ENCODE results near the gene HIPK2. TPM values are rescaled to one million over a fixed set of nuclear protein-coding genes. Genes with fewer than 3 reads are reported as not detected.

HIPK2 gene
- total RNA-seq, 1 experiment from 2014 or later, result 64.3 TPM

DNA sequence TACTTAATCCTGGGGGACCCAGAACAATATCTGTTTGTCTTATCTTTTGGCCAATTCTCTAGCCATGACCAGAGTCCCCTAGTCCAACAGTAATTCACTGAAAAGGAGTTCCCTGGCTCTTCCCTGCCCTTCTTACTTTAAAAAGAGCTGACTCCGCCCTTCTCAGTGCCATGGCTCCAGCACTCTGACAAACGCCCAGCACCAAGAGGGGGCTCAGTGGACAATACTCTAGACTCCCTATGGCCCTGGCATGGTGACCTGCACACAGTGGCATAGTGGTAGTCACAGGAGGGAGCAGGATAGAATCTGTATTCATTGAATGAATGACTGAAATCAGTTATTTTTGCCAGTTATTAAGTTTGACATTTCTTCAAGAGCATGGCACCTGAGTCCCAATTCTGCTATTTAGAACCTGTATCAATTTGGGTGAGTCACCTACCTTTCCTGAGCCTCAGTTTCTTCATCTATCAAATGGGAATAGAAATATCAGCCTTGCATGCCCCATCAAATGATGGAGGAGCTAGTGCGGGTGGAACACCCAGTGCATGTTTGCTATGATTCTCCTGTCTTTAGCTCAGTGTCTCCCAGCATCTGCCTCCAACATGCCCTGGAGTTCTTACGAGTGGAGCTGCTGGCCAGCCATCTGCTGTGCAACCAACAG is 184.9 kb downstream of the HIPK2 start:
- no peak for DNase-seq (ENCODE audit: unreplicated experiment)
- H3K4me1 Mint-ChIP-seq (ENCODE audit: insufficient read depth, unreplicated experiment), result peaks cover 6% of the 10 kb centered on the region
- intact Hi-C loops (cut with micrococcal nuclease), result no loop called here
- H3K4me3 Mint-ChIP-seq (ENCODE audit: unreplicated experiment), result no peak overlapping the region
- CTCF ChIA-PET, result interaction anchor here (0.6 to 2.0 kb wide), 4 partner anchors 9 to 402 kb away, joined by 3 to 5 read pairs (median 4); no protein-coding TSS in a partner anchor
- TF ChIP-seq, protein P1, sequence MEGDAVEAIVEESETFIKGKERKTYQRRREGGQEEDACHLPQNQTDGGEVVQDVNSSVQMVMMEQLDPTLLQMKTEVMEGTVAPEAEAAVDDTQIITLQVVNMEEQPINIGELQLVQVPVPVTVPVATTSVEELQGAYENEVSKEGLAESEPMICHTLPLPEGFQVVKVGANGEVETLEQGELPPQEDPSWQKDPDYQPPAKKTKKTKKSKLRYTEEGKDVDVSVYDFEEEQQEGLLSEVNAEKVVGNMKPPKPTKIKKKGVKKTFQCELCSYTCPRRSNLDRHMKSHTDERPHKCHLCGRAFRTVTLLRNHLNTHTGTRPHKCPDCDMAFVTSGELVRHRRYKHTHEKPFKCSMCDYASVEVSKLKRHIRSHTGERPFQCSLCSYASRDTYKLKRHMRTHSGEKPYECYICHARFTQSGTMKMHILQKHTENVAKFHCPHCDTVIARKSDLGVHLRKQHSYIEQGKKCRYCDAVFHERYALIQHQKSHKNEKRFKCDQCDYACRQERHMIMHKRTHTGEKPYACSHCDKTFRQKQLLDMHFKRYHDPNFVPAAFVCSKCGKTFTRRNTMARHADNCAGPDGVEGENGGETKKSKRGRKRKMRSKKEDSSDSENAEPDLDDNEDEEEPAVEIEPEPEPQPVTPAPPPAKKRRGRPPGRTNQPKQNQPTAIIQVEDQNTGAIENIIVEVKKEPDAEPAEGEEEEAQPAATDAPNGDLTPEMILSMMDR (IDR thresholded peaks at IDR 0.05; ENCODE audit: unreplicated experiment), result no peak
- peaks cover 95% of the 10 kb centered on the region for H3K36me3 Mint-ChIP-seq (ENCODE audit: insufficient read depth, unreplicated experiment)
- no TSS peak for BruUV-seq (replicated peaks)
- POLR2A ChIA-PET, result interaction anchor here (1.5 kb wide), 1 partner anchor 11 kb away, joined by 3 read pairs; no protein-coding TSS in a partner anchor
- H3K27me3 Mint-ChIP-seq (ENCODE audit: insufficient read depth, unreplicated experiment), result no peaks in the 10 kb centered on the region
- no peaks in the 10 kb centered on the region for H3K9me3 Mint-ChIP-seq (ENCODE audit: unreplicated experiment)
- no peak overlapping the region for H3K27ac Mint-ChIP-seq (ENCODE audit: low read depth, unreplicated experiment)

DNA sequence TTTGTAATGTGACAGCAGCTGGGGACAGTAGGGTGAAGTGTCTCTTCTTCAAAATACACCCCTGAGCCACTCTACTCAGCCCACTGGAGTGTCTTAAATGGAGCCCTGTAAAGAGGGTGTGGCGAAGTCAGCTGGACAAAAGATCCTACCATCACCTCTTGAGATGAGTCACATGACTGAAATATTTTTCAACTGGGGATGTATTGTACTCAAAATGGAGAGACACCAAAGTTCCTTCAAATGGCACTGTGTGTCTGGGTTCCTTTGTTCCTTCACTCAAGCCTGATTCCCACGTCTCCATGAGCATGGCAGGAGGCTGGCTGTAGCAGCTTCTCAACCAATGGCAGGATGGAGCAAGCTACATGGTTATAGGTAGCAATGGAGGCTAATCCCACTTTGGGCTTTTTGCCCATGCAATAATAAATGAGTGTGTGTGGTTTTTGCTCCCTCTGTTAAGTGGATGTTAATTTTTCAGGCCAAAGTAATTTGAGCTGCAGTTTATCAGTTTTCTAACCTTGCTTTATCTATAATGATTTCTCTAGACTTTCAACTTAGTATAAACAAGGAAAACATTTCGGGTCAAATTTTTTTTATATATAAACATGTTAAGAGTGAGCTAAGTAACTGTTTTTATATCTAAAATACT is 186.1 kb downstream of the HIPK2 start:
- H3K4me1 Mint-ChIP-seq (ENCODE audit: insufficient read depth, unreplicated experiment), result peaks cover 6% of the 10 kb centered on the region
- intact Hi-C loops (cut with micrococcal nuclease), result no loop called here
- POLR2A ChIA-PET, result interaction anchor here (0.6 to 1.5 kb wide), 2 partner anchors 9 to 227 kb away, joined by 3 read pairs; no protein-coding TSS in a partner anchor
- no peaks in the 10 kb centered on the region for H3K27me3 Mint-ChIP-seq (ENCODE audit: insufficient read depth, unreplicated experiment)
- H3K27ac Mint-ChIP-seq (ENCODE audit: low read depth, unreplicated experiment), result no peak overlapping the region
- H3K4me3 Mint-ChIP-seq (ENCODE audit: unreplicated experiment), result no peak overlapping the region
- no TSS peak for BruUV-seq (replicated peaks)
- CTCF ChIA-PET, result interaction anchor here (0.6 to 2.4 kb wide), 3 partner anchors 11 to 48 kb away, joined by 3 to 14 read pairs (median 3); no protein-coding TSS in a partner anchor
- no peak for DNase-seq (ENCODE audit: unreplicated experiment)
- peaks cover 95% of the 10 kb centered on the region for H3K36me3 Mint-ChIP-seq (ENCODE audit: insufficient read depth, unreplicated experiment)
- no peaks in the 10 kb centered on the region for H3K9me3 Mint-ChIP-seq (ENCODE audit: unreplicated experiment)
- TF ChIP-seq, protein P1 (IDR thresholded peaks at IDR 0.05; ENCODE audit: unreplicated experiment), result no peak

DNA sequence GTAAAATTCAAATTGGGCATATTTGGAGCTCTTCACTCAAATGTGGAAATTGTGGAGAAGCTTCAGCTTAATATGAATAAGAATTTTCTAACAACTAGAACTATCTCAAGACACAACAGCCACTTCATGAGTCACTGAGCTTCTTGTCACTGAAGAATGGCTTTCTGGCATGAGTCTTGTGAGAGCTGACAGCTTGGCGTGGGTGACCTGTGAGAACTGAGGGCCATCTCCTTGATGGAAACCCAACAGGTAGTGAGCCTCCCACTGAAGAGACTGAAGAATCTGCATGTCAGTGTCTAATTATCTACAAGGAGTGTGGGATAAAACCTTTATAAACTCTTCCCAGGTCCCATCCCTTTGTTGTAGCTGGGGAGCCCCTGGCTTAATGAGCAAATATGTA is 188.3 kb downstream of the HIPK2 start:
- DNase-seq (ENCODE audit: unreplicated experiment), result no peak
- intact Hi-C loops (cut with micrococcal nuclease), result no loop called here
- ChIA-PET CTCF (interaction anchor here (0.8 to 1.6 kb wide), 6 partner anchors 11 to 386 kb away, joined by 3 to 10 read pairs (median 5); no protein-coding TSS in a partner anchor), POLR2A (no interaction called here)
- Mint-ChIP-seq H3K4me1 (ENCODE audit: insufficient read depth, unreplicated experiment) (peaks cover 6% of the 10 kb centered on the region), H3K4me3 (ENCODE audit: unreplicated experiment) (no peak overlapping the region), H3K27ac (ENCODE audit: low read depth, unreplicated experiment) (peak overlapping the region; percentile 46), H3K9me3 (ENCODE audit: unreplicated experiment) (no peaks in the 10 kb centered on the region), H3K27me3 (ENCODE audit: insufficient read depth, unreplicated experiment) (no peaks in the 10 kb centered on the region), H3K36me3 (ENCODE audit: insufficient read depth, unreplicated experiment) (peaks cover 90% of the 10 kb centered on the region)
- TF ChIP-seq, protein P1 (IDR thresholded peaks at IDR 0.05; ENCODE audit: unreplicated experiment), result no peak
- no TSS peak for BruUV-seq (replicated peaks)

DNA sequence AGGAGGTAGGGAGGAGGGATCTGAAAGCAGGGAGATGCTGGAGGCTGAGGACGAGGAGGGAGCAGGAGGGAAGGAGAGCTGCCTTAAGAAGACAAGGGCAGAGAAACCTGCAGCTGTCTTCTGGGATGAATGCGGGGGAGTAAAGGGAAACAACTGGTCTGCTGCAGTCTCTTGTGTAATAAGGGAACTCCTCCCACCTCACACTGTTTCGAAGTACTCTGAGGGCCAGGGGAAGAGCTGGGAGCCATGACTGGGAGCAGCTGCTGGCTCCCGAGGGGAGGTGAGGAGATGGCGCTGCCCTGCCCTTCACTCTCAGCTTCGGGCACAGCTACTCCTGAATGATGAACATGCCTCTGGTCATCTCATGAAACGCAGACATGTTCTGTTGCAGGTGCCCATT is 189.2 kb downstream of the HIPK2 start:
- POLR2A ChIA-PET, result no interaction called here

More for the DNA sequence above, 189.2 kb downstream of the HIPK2 start:
- Mint-ChIP-seq H3K4me1 (ENCODE audit: insufficient read depth, unreplicated experiment) (peaks cover 6% of the 10 kb centered on the region), H3K27me3 (ENCODE audit: insufficient read depth, unreplicated experiment) (no peaks in the 10 kb centered on the region), H3K4me3 (ENCODE audit: unreplicated experiment) (no peak overlapping the region), H3K27ac (ENCODE audit: low read depth, unreplicated experiment) (peak overlapping the region; percentile 46), H3K9me3 (ENCODE audit: unreplicated experiment) (no peaks in the 10 kb centered on the region), H3K36me3 (ENCODE audit: insufficient read depth, unreplicated experiment) (peaks cover 90% of the 10 kb centered on the region)
- BruUV-seq (replicated peaks), result no TSS peak
- peak; percentile 32 for DNase-seq (ENCODE audit: unreplicated experiment)
- CTCF ChIA-PET, result interaction anchor here (0.6 to 1.6 kb wide), 5 partner anchors 10 to 419 kb away, joined by 3 to 9 read pairs (median 3); no protein-coding TSS in a partner anchor
- intact Hi-C loops (cut with micrococcal nuclease), result no loop called here
- TF ChIP-seq, protein P1 (IDR thresholded peaks at IDR 0.05; ENCODE audit: unreplicated experiment), result no peak
